ENCODE results near the gene CCDC136. TPM values are rescaled to one million over a fixed set of nuclear protein-coding genes. Genes with fewer than 3 reads are reported as not detected.

The CCDC136 gene
- total RNA-seq, 1 experiment from 2014 or later: 11.1 TPM

DNA sequence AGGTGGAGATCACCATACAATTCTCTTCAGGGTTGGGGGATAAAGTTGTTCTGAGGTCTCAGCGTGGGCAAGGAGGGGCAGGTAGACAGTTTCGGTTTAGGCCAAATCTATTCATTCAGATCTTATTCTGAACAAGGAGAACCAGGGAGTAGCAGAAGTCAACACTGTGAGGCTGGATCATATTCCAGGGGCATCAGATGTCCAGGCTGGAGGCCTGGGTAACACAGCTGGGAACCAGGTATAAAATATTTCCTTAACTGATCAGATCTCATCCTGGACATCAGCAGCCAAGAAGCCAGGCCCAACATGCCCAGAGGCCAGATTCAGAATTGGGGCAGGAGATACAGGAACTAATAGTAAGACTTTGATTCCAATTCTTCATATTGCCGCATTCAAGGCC lies 19.2 kb downstream of the CCDC136 start:
- Histone ChIP-seq H3K4me1 (ENCODE audit: control insufficient read depth in 1 of 2, insufficient read depth in 2 of 2, low read length in 2 of 2) (peaks cover 0 to 6% of the 10 kb centered on the region in 2 experiments; a peak in 1 of 4 replicates), H3K27ac (ENCODE audit: low read depth, low read length) (no peak overlapping the region), H3K4me2 (ENCODE audit: low read length) (no peak overlapping the region), H3K9me2 (ENCODE audit: insufficient read depth) (no peaks in the 10 kb centered on the region), H3K9me3 (ENCODE audit: control insufficient read depth in 1 of 2, insufficient read depth in 1 of 2, low read depth in 1 of 2, low read length in 2 of 2) (no peaks in the 10 kb centered on the region), H3K79me2 (ENCODE audit: insufficient read depth, low read length) (no peaks in the 10 kb centered on the region), H4K20me1 (ENCODE audit: insufficient read depth) (no peaks in the 10 kb centered on the region), H3K36me3 (ENCODE audit: control insufficient read depth in 1 of 2, insufficient read depth in 2 of 2, low read length in 2 of 2) (no peaks in the 10 kb centered on the region), H2AFZ (ENCODE audit: low read depth, low read length, poor library complexity, severe bottlenecking) (no peak overlapping the region), H3K4me3 (replicated peaks in 1 of 2; ENCODE audit: low read depth in 1 of 2, low read length in 2 of 2) (no peak overlapping the region), H3K9ac (ENCODE audit: low read length) (no peak overlapping the region), H3K27me3 (ENCODE audit: insufficient read depth, low read length) (no peaks in the 10 kb centered on the region)
- ATAC-seq (no peak), DNase-seq (ENCODE audit: low read depth, low spot score) (no peak)
- POLR2A ChIA-PET: no interaction called here
- CTCF ChIA-PET: no interaction called here
- RAD21 ChIA-PET (ENCODE audit: low non-redundant PET in 1 of 2, low total read pairs in 2 of 2, uncharacterized antibody in 2 of 2, unreplicated experiment in 2 of 2): no interaction called here
- no peak for TF ChIP-seq FOSL1 (IDR thresholded peaks at IDR 0.05; ENCODE audit: low read depth)
- TF ChIP-seq TCF7L2 (IDR thresholded peaks at IDR 0.05; ENCODE audit: borderline replicate concordance, extremely low read depth, insufficient read depth, insufficient read length): no peak
- no peak for TF ChIP-seq SIN3A (IDR thresholded peaks at IDR 0.05; ENCODE audit: low read depth)
- no TSS peak for BruUV-seq (replicated peaks)
- intact Hi-C loops (cut with micrococcal nuclease): no loop called here

DNA sequence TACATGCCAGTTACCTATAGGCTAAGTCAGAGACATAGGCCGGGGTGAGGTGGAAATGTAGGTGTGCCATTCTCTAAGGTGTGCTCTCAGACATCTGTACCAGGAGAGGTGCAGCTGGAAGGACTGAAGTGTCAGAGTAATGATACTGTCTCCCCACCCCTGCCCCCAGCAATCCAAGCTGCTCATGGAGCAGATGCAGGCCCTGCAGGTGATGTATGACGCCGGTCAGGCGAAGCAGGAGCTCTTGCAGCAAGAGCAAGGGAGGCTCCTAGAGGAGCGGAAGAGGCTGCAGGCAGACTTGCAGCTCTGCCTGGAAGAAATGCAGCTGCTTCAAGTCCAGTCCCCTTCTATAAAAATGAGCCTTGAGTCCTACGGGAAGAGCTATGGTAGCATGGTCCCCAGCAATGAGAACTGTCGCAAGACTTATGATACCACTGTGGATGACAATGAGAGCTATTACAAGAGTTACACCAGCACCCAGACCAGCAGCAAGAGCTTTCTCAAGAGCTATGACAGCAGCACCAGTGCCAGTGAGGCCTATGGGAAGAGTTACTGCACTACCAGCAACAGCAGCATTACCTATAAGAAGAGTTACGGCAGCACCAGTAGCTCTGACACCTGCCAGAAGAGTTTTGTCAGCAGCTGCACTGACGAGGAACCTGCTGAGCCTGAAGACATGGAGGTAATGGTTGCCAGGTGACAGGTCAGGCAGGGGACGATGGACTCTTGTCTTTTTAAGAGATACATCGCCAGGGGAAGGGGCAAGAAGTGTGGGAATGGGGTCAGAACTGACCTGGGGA lies 20.1 kb downstream of the CCDC136 start:
- Histone ChIP-seq H3K27me3 (ENCODE audit: insufficient read depth, low read length) (no peaks in the 10 kb centered on the region), H4K20me1 (ENCODE audit: insufficient read depth) (no peaks in the 10 kb centered on the region), H2AFZ (ENCODE audit: low read depth, low read length, poor library complexity, severe bottlenecking) (no peak overlapping the region), H3K27ac (ENCODE audit: low read depth, low read length) (no peak overlapping the region), H3K79me2 (ENCODE audit: insufficient read depth, low read length) (no peaks in the 10 kb centered on the region), H3K9me2 (ENCODE audit: insufficient read depth) (no peaks in the 10 kb centered on the region), H3K36me3 (ENCODE audit: control insufficient read depth in 1 of 2, insufficient read depth in 2 of 2, low read length in 2 of 2) (no peaks in the 10 kb centered on the region), H3K4me2 (ENCODE audit: low read length) (no peak overlapping the region), H3K4me3 (replicated peaks in 1 of 2; ENCODE audit: low read depth in 1 of 2, low read length in 2 of 2) (no peak overlapping the region), H3K9ac (ENCODE audit: low read length) (no peak overlapping the region), H3K4me1 (ENCODE audit: control insufficient read depth in 1 of 2, insufficient read depth in 2 of 2, low read length in 2 of 2) (peaks cover 0 to 6% of the 10 kb centered on the region in 2 experiments; a peak in 1 of 4 replicates), H3K9me3 (ENCODE audit: control insufficient read depth in 1 of 2, insufficient read depth in 1 of 2, low read depth in 1 of 2, low read length in 2 of 2) (no peaks in the 10 kb centered on the region)
- POLR2A ChIA-PET: no interaction called here
- BruUV-seq (replicated peaks): no TSS peak
- RAD21 ChIA-PET (ENCODE audit: low non-redundant PET in 1 of 2, low total read pairs in 2 of 2, uncharacterized antibody in 2 of 2, unreplicated experiment in 2 of 2): no interaction called here
- intact Hi-C loops (cut with micrococcal nuclease): no loop called here
- ATAC-seq (no peak), DNase-seq (ENCODE audit: low read depth, low spot score) (no peak)
- CTCF ChIA-PET: no interaction called here
- TF ChIP-seq, protein P1, sequence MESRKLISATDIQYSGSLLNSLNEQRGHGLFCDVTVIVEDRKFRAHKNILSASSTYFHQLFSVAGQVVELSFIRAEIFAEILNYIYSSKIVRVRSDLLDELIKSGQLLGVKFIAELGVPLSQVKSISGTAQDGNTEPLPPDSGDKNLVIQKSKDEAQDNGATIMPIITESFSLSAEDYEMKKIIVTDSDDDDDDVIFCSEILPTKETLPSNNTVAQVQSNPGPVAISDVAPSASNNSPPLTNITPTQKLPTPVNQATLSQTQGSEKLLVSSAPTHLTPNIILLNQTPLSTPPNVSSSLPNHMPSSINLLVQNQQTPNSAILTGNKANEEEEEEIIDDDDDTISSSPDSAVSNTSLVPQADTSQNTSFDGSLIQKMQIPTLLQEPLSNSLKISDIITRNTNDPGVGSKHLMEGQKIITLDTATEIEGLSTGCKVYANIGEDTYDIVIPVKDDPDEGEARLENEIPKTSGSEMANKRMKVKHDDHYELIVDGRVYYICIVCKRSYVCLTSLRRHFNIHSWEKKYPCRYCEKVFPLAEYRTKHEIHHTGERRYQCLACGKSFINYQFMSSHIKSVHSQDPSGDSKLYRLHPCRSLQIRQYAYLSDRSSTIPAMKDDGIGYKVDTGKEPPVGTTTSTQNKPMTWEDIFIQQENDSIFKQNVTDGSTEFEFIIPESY (IDR thresholded peaks at IDR 0.05; ENCODE audit: extremely low read depth, insufficient replicate concordance, low read length): no peak
- TF ChIP-seq, protein P2, sequence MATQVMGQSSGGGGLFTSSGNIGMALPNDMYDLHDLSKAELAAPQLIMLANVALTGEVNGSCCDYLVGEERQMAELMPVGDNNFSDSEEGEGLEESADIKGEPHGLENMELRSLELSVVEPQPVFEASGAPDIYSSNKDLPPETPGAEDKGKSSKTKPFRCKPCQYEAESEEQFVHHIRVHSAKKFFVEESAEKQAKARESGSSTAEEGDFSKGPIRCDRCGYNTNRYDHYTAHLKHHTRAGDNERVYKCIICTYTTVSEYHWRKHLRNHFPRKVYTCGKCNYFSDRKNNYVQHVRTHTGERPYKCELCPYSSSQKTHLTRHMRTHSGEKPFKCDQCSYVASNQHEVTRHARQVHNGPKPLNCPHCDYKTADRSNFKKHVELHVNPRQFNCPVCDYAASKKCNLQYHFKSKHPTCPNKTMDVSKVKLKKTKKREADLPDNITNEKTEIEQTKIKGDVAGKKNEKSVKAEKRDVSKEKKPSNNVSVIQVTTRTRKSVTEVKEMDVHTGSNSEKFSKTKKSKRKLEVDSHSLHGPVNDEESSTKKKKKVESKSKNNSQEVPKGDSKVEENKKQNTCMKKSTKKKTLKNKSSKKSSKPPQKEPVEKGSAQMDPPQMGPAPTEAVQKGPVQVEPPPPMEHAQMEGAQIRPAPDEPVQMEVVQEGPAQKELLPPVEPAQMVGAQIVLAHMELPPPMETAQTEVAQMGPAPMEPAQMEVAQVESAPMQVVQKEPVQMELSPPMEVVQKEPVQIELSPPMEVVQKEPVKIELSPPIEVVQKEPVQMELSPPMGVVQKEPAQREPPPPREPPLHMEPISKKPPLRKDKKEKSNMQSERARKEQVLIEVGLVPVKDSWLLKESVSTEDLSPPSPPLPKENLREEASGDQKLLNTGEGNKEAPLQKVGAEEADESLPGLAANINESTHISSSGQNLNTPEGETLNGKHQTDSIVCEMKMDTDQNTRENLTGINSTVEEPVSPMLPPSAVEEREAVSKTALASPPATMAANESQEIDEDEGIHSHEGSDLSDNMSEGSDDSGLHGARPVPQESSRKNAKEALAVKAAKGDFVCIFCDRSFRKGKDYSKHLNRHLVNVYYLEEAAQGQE (IDR thresholded peaks at IDR 0.05; ENCODE audit: low read depth): no peak
- no peak for TF ChIP-seq ELF1 (IDR thresholded peaks at IDR 0.05; ENCODE audit: borderline replicate concordance, low read depth)
- TF ChIP-seq SP1 (IDR thresholded peaks at IDR 0.05; ENCODE audit: low read depth): no peak
- TF ChIP-seq POLR2A (IDR thresholded peaks at IDR 0.05; ENCODE audit: borderline replicate concordance, extremely low read depth, insufficient read depth, insufficient read length): no peak
- TF ChIP-seq ZFX (IDR thresholded peaks at IDR 0.05): no peak
- TF ChIP-seq, protein P3, sequence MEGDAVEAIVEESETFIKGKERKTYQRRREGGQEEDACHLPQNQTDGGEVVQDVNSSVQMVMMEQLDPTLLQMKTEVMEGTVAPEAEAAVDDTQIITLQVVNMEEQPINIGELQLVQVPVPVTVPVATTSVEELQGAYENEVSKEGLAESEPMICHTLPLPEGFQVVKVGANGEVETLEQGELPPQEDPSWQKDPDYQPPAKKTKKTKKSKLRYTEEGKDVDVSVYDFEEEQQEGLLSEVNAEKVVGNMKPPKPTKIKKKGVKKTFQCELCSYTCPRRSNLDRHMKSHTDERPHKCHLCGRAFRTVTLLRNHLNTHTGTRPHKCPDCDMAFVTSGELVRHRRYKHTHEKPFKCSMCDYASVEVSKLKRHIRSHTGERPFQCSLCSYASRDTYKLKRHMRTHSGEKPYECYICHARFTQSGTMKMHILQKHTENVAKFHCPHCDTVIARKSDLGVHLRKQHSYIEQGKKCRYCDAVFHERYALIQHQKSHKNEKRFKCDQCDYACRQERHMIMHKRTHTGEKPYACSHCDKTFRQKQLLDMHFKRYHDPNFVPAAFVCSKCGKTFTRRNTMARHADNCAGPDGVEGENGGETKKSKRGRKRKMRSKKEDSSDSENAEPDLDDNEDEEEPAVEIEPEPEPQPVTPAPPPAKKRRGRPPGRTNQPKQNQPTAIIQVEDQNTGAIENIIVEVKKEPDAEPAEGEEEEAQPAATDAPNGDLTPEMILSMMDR (IDR thresholded peaks at IDR 0.05 in 2 of 3, conservative IDR thresholded peaks at IDR 0.05 in 1 of 3; ENCODE audit: borderline replicate concordance in 1 of 3, insufficient read depth in 1 of 3, low read depth in 2 of 3, low read length in 2 of 3): no peak
- no peak for TF ChIP-seq EZH2phosphoT487 (IDR thresholded peaks at IDR 0.05; ENCODE audit: borderline replicate concordance)
